H1 (cell line): ENCODE results near the gene RGL2.
"Not testable (repeated sequence)": the region's sequence is repeated elsewhere in the genome, so short reads cannot be mapped to it uniquely, and the experiment has no call there.

ENCODE experiments used
- ATF2 ChIP-seq: IDR thresholded peaks from 2 replicates; pipeline ENCODE4 v1.6.1; 2012; ENCODE audit warnings: low read length, inconsistent platforms
- CHD1 ChIP-seq: IDR thresholded peaks from 2 replicates; pipeline ENCODE4 v1.6.1; 2012; ENCODE audit warnings: low read depth, low read length, improper control_type of control experiment

- TF ChIP-seq CHD1, ATF2: not testable (repeated sequence)
Measured at GRCh38 chr6:33262490-33262889, 36.3 kb downstream of the RGL2 start.
